Dedifferentiated amniotic fluid mesenchymal stem cell (primary cell): Measurements from ENCODE around the gene PRAMEF20.

Experiments used
- DNase-seq: peaks from one replicate; pipeline ENCODE4 v3.0.0-alpha.2; 2016; ENCODE audit errors: extremely low spot score

PRAMEF20 gene

GRCh38 chr1:13462682-13463081 lies 52.4 kb downstream of the PRAMEF20 start:
- DNase-seq, result no peak

- no peak for DNase-seq
These were observed 55.3 kb downstream of the PRAMEF20 start for GRCh38 chr1:13465515-13465914.

GRCh38 chr1:13469343-13469742 lies 59.1 kb downstream of the PRAMEF20 start:
- no peak for DNase-seq
